Myocyte (in vitro differentiated cells): ENCODE measurements around the gene XPNPEP3. TPM values are rescaled to one million over a fixed set of nuclear protein-coding genes. Genes with fewer than 3 reads are reported as not detected.
"Not testable (repeated sequence)": the region's sequence is repeated elsewhere in the genome, so short reads cannot be mapped to it uniquely, and the experiment has no call there.

Source experiments
- DNase-seq: peaks from one replicate; pipeline ENCODE4 v3.0.0-alpha.2; 2012; ENCODE audit warnings: low read depth
- polyA plus RNA-seq: library from polyadenylated mRNA; unstranded; fragments of >200 nt; gene quantifications from one replicate; pipeline ENCODE4 v1.2.1, GENCODE V29; 2012; ENCODE audit warnings: missing spikeins
- total RNA-seq: library from RNA; depleted of rRNA; stranded (reverse); fragments of >200 nt; gene quantifications from 2 replicates; pipeline ENCODE4 v1.2.3, GENCODE V29; 2014

Gene XPNPEP3
- total RNA-seq: 9.1 and 12.6 TPM in 2 replicates
- 8.8 TPM for polyA plus RNA-seq

DNA sequence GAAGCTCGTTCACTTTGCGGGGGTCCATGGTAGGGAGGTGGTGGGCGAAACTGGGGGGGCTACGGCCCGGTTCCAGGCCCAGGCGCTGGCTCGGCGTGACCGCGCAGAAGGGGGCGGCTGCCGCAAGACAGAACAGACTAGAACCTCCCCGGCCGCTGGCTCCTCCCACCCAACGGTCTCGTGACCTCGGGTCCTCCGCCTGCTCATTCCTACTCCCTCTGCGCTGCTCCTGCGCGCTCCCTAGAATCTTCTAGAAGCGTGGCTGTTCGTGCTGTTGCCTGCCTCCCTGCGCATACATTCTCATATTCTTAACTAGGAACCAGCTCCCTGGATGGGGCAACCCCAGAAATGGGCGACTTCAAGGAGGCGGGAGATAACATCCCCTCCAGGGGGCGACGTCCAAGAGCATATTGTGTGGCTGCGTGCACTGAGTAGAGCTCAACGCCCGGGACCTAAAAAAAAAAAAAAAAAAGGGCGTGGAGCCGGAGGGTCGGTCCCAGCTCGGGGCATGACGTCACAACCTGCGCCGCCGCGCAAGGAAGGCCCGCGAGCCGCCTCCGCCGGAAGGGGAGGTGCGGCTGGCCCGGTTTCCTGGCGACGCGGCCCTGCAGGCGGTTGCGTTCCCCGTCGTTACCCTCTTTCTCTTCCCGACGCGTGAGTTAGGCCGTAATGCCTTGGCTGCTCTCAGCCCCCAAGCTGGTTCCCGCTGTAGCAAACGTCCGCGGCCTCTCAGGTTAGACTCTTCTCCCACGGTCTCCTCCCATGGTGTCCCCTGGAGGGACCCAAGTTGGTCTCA, at the start of gene XPNPEP3, which contains the start of gene ST13:
Gene XPNPEP3, plus strand, starts transcription at position 636 of the 796 bp plus-strand sequence. Its CDS starts 34 bp downstream, at position 670.
Gene ST13, minus strand, starts transcription at position 127 of the 796 bp plus-strand sequence. Its CDS starts 99 bp downstream, at position 28.
- peak; percentile 98 for DNase-seq

DNA sequence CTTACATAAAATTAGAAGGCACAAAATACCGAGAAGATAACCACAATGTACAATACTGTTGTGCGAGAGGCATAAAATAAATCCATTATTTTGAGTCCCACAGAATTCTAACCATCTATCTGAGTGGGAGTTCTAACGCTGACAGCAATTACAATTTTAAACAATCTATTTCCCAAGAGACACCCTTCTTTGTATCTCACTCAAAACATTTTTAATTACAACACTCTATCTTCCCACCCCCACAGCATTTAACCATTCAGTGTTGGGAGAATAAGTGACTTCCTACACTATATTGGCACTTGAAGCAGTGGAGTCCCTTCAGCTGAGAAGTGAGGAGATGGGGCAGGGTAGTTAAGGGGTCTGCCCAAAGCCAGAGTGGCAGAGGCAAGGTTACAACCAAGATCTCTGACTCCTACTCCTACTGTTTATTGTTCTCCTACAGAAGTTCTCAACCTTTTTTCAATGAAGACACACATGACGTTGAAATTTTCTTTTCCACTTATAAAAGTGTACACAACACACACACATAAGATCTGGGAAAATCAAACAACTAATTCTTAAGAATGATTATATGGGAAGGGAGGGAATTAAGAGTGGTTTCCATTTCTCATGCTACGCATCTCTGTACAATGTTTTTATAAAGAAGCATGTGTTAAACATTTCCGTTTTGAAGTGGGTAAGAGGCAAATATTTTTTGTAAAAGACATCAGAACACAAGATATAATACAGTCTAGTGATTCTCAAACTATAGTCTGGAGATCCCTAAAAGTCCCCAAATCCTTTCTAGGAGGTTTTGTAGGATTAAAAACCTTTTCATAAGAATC, 48.7 kb upstream of the XPNPEP3 start:
- no peak for DNase-seq

DNA sequence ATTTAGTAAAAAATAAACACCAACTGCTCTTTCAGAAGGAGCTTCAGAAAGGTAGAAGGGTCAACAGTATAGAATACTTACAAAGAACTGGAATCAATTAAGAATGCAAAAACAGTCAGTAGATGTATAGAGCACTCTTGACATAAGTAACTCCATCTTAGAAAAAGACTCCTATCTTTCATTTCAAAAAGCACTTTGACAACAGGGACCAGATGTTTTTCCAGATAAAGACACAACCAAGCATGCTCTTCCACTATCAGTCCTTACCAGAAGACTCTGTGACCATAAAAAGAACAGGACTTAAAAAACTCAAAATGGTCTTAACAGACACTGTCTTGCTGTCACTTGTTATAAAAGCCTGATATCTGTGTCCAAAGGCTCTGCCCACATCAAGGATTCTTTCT, 43.0 kb upstream of the XPNPEP3 start:
- no peak for DNase-seq

DNA sequence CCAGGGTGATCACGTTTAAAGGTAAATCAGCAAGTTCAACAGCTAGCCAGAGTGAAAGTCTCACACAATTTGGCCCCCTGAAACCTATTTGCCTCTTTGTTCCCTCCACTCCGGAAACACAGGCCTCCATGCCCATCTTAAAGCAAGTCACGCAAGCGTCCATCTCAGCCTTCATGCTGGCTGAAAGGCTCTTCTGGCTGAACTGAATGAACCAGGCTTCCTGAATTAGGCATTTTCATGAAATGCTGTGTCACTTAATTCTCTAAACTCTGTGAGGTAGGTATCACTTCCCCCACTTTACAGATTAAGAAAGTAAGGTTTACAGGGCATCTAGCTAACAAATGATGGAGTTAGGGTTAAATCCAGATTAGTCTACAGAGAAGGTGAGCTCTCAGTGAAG, 39.2 kb upstream of the XPNPEP3 start:
- no peak for DNase-seq

DNA sequence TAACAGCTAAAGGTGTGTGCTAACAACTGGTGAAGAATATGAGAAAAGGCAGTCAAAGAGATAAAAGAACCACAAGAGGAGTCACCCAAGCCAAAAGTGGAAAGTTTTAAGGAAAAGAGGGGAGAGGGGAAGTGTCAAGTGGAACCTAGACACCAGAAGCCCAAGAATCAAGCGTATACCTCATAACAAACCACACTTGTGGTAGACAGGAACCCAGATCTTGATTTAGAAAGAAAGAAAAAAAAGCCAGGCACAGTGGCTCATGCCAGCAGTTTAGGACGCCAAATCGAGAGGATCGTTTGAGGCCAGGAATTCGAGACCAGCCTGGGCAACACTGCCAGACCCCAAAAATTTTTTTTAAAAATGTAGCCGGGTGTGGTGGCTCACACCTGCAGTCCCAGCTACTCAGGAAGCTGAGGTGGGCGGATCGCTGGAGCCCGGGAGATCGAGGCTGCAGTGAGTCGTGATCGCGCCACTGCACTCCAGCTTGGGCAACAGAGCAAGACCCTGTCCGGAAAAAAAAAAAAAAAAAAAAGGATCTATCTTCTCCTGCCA, 38.7 kb upstream of the XPNPEP3 start:
- DNase-seq: no peak

DNA sequence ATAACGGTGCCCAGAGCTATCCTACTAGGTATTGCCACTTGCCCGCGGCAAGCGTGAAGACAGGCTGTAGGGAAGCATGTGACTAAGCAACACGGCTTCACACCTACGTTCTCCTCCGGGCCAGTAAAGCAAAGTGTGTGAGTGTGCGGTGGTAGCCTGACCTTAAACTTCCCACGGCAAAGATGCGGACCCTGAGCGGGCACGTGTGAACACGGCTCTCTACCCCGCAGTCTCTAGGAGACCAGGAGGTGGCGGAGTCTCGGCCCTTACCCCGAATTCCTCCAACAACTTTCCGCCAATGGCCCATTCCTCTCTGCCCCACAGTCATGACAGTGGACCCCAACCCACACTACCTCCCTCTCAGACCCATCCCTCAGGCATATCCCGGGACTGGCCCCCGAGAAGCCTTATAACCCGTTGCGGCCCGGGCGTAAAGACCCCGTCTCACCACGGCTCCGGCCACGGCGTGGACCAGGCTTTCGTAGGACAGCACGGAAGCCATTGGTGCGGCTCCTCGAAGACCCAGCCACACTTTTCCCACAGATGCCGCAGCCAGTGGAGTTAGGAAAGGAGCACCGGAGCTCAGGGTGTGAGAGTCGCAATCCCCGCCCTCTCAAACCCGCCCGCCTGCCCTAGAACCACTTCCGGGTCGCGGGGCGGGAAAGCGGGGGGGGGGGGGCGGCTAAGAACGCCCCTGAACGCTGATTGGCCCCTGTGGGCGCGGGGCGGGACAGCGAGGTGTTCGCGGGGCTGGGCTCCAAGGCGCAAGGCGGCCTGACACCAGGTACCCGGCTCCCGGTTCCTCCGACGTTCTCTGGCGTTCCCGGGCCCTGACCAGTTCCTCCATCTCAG, 38.0 kb upstream of the XPNPEP3 start, which contains the start of gene SLC25A17:
Gene SLC25A17, minus strand, starts transcription at position 600 of the 852 bp plus-strand sequence. Its CDS starts 98 bp downstream, at position 502.
- DNase-seq: peak; percentile 85

DNA sequence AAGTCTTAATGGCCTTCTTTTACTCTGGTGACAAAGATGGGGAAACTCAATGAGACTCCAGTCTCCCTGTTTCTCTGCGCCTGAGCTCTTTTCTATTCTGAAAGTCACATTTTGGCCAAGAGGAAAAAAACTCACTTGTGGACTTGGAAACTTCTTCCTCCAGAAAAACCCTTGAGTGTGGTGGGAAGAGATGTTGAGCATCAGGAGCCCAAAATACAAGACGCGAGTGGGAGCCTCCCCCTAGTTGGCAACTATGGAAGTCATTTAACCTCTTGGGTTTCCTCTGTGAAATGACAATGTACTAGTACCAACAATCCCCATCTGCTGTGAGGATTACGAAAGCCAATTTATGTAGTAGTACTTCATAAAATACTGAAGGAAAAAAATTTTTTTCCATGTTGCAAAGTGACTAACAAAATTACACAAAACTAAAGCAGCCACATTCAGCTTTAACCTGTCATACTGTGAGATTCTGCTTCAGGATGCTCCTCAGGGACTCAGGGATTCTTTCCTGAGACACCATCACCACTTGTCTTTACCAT, 37.3 kb upstream of the XPNPEP3 start:
- DNase-seq: no peak

DNA sequence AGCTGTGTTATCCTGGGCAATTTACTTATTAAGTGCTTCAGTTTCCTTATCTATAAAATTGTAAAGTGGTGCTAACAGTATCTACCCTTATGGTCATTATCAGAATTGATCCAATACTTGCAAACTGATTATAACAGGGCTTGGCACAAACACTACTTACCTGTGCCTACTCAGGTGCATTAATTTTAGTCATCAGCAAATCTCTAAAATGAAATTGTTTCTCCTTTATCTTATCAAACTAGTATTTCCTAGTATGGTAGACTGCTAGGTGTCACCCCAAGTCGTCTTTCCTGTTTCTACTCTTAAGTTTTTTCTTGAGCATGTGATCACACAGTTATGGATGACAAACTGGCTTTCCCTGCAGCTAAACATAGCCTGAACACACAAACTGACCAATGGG, 33.5 kb upstream of the XPNPEP3 start:
- no peak for DNase-seq

DNA sequence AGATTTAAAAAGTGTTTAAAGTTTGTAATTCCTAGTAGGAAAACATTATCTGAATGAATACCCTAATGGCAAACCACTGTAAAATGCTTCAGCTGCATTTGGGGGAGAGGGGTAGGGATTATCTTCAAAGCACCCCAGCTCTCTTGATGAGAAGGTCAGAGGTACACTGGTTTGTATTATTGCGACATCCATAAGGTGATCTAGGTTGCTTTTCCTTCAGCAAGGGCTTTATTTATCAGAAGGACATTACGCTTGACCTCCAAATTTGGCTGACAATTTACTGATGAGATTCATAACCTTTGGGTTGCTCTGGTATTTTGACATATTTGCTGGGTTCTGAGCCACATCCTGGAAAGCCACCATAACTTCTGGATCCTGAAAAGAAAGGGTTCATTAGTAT, 30.7 kb upstream of the XPNPEP3 start:
- not testable (repeated sequence) for DNase-seq

DNA sequence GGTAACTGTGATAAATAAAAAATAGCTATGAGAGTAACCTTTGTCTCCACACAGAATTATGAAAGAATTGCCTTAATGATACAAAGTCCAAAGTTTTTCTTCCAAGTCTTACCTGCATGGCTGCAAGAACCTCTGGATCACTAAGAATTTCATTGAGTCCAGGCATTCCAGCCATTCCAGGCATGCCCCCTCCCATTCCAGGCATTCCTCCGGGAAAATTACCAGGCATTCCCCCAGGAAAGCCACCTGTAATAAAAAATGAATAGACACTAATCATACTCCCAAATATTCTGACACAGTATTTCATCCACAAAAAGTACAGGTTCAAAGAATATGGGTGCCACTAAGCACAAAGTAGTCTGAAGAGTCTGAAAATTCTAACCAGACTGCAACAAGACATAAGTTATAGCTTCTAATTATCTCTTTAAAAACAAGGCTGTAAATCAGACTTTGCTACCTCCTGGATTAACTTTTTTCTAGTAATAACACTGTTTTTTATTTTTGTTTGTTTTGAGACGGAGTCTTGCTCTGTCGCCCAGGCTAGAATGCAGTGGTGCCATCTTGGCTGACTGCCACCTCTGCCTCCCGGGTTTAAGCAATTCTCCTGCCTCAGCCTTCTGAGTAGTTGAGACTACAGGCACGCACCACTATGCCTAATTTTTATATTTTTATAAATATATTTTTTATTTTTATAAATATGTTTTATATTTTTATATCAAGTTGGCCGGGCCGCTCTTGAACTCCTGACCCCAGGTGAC, 29.8 kb upstream of the XPNPEP3 start:
- DNase-seq: no peak

DNA sequence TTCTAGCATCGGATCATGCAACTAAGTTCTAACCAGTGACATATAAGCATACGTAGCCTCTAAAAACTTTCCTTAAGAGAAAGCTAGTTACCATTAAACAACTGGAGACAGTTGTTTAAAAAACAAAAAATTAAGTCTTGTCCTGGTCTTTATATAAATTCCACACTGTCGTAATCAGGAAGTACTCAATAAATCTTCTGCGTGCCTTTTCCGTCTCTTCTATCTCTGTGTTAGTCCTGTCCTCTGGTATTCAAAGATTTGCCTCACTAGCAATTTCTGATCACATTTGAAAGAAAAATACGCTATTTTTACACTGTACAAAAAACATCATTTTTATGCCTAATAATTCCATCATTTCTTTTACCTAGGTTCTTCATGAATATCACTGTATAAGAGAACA, 27.8 kb upstream of the XPNPEP3 start:
- DNase-seq: no peak

DNA sequence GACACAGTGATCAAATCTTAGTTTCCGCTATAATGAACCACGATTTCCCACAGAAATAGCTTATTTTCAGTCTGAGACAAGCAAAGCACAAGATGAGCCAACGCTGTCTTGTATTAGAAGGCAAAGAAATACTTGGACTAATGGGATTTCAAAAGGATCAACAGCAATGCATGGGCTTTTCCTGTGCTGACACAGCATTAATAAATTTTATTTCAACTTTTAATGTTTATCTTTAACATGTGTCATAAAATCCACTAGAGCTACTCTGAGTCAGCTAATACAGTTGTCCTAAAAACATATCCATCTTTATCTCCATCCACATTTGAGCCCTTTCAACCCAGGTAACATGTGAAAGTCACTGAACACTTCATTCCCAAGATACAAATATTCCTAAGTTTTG, 22.3 kb upstream of the XPNPEP3 start:
- DNase-seq: no peak

DNA sequence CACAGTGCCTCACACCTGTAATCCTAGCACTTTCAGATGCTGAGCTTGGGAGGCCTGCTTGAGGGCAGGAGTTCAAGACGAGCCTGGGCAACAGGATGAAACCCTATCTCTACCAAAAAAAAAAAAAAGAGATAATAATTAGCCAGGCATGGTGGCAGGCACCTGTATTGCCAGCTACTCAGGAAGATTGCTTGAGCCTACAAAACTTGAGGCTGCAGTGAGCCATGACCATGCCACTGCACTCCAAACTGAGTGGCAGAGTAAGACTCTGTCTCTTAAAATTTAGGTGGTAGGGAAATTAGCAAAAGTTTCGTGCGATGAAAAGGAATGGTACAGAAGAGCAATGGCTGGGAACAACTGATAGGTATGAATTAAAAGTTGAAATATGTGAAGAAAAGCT, 18.5 kb upstream of the XPNPEP3 start:
- DNase-seq: no peak

DNA sequence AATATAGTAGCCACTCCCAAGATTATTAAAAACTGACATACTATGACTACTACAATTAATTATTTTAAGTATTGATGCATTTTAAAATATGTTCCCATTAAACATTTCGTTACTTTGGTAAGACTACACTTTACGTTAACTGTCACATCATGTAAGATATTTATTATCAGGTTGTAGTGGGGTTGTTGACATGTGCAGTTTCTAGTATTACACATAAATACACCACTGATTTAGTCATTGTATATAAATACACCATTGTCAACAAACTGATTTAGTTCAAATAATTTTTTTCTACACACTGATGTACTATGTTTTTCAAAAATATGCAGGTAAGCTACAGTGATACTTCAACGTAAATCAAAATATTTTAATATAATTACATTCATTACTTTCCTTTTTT, 12.0 kb upstream of the XPNPEP3 start:
- no peak for DNase-seq

DNA sequence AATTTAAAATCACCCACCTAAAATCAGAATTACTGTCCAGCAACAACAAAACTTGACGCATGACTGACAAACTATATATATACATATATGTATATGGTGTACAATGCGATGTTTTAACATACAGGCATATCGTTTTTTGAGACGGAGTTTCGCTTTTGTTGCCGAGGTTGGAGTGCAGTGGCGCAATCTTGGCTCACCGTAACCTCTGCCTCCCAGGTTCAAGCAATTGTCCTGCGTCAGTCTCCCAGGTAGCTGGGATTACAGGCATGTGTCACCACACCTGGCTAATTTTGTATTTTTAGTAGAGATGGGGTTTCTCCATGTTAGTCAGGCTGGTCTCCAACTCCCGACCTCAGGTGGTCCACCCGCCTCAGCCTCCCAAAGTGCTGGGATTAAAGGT, 11.1 kb upstream of the XPNPEP3 start:
- DNase-seq: not testable (repeated sequence)

DNA sequence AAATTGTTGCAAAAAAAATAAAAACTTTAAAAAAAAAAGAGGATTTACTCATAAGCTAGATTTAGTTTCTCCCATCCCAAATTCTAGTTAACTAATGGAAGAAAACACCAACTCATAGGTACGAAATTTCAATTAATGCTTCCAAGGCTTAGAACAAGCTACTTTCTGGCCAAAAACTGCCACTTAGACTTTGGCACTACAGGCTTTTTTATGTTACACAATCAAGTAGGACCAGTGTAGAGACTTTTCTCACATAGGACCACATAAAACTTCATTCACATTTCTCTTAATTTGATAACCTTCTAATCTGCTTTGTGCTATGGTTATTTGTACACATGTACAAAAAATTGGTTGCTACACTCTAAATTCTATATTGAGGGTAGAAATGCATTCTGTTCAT, 3.6 kb upstream of the XPNPEP3 start:
- no peak for DNase-seq

DNA sequence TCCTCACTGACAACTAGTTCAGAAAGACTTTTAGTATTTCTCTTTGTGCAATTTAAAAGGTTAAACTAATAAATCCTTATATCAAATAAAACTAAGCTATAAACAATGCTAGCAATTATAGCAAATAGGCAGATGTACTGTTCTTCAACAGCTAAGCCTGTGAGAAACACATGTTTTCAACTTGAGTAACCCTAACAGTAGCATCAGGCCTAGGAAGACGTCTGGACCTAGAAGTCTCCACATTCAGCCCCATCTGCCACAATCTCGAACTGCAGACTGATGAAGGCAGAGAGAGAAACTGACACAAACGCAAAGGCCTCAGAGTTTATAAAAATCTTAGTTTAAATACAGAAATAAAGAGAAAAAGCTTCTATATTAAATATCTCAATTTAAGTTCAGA, 3.0 kb upstream of the XPNPEP3 start:
- peak; percentile 17 for DNase-seq

DNA sequence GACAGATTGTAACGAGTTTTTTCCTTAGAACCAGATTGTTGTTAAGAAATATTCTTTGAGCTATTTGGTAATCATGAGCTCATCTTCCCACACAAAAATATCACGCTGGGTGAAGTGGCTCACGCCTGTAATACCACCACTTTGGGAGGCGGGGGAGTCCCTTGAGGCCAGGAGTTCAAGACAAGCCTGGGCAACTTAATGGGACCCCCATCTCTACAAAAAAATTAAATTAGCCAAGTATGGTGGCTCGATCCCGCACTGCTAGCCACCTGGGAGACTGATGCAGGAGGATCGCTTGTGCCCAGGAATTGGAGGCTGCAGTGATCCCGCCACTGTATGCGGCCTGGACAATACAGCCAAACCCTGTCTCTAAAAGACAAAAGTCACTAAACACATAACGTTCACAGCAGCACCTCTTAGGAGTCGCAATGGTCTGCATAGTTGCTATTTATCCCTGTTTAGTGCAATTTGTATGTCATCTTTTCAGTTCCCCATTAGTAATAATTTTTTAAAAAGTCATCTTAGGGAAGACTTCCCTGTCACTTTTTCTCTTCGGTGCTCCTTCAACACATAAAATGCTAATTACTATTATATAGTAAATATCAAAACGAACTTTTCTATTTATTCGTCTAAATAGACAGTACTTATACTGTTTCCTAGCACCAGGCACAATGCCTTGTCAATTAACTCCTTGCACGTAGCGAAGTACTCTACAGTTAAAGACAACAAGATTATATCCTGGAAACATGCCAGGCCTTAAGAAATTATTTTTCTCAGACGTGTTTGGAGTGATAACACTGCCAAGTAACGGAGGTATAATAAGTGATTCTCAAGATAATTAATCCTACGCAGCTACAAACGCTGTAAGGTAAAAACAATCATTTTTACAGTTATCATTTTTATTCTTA, 1.6 kb upstream of the XPNPEP3 start:
- peak; percentile 24 for DNase-seq
